ENCODE results near the gene BLOC1S1.

DNA sequence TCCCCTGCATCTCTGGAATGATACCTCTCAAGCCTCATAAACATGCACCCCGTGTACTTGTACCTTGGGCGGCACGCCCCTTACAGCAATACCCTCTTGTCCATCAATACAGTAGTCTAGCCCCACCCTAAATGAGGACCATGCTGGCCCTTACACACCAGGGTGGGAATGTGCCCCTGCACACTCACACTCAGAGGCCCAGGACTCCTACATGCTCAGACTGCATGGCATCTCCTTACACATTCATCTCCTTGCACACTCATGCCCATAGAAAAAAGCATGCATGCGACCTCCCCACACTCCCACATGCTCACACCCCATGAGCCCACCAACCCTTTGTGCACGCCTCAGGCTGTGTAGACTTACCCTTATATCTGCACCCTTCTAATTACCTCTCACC, 30.2 kb upstream of the BLOC1S1 start:
- TF ChIP-seq CTCF (conservative IDR thresholded peaks at IDR 0.05; ENCODE audit: low read depth, low read length), result no peak
- TF ChIP-seq EZH2 (IDR thresholded peaks at IDR 0.05; ENCODE audit: borderline replicate concordance, low read depth, low read length, poor library complexity, severe bottlenecking), result no peak

Data from A673 (cell line).